Progenitor cell of endocrine pancreas (in vitro differentiated cells): ENCODE measurements around the gene ACVR1C. TPM values are rescaled to one million over a fixed set of nuclear protein-coding genes. Genes with fewer than 3 reads are reported as not detected.
A peak's percentile ranks its signal among the peaks of the same experiment; 100 is the strongest.
"Not testable (repeated sequence)": the region's sequence is repeated elsewhere in the genome, so short reads cannot be mapped to it uniquely, and the experiment has no call there.

Experiments used
- DNase-seq: peaks from one replicate; pipeline ENCODE4 v3.0.0; 2021; ENCODE audit warnings: low spot score; ENCODE audit not compliant: unreplicated experiment
- H3K27ac Mint-ChIP-seq: 2 replicates; pipeline ENCODE4 v1.8.0; 2021; ENCODE audit warnings: mild to moderate bottlenecking, moderate library complexity, mixed read lengths
- H3K27me3 Mint-ChIP-seq: 2 replicates; pipeline ENCODE4 v1.8.0; 2021; ENCODE audit warnings: mixed read lengths
- H3K36me3 Mint-ChIP-seq: 2 replicates; pipeline ENCODE4 v1.8.0; 2022; ENCODE audit warnings: mixed read lengths; ENCODE audit not compliant: insufficient read depth
- H3K4me1 Mint-ChIP-seq: 2 replicates; pipeline ENCODE4 v1.8.0; 2021; ENCODE audit warnings: low read depth, mixed read lengths
- H3K4me3 Mint-ChIP-seq: 2 replicates; pipeline ENCODE4 v1.8.0; 2021; ENCODE audit warnings: low read depth, mild to moderate bottlenecking, moderate library complexity, mixed read lengths
- H3K9me3 Mint-ChIP-seq: 2 replicates; pipeline ENCODE4 v1.8.0; 2021; ENCODE audit warnings: low read depth, mixed read lengths
- total RNA-seq: library from RNA; stranded (reverse); gene quantifications from 2 replicates; pipeline ENCODE4 v1.2.1, GENCODE V29; 2021
- TF ChIP-seq, protein P1 (sequence below): fragments of 200-600 bp; sonication (generic); IDR thresholded peaks from one replicate; pipeline ENCODE4 v1.5.0; 2021; ENCODE audit warnings: antibody characterized with exemption, mild to moderate bottlenecking; ENCODE audit not compliant: unreplicated experiment

The ACVR1C gene
- total RNA-seq, 1 donor from 2014 or later, result 2.4 TPM

GRCh38 chr2:157592374-157592773, 36.3 kb downstream of the ACVR1C start:
- Mint-ChIP-seq H3K4me3 (no peak overlapping the region), H3K9me3 (no peaks in the 10 kb centered on the region), H3K36me3 (no peaks in the 10 kb centered on the region)

GRCh38 chr2:157587576-157587975, 41.1 kb downstream of the ACVR1C start:
- TF ChIP-seq, protein P1, sequence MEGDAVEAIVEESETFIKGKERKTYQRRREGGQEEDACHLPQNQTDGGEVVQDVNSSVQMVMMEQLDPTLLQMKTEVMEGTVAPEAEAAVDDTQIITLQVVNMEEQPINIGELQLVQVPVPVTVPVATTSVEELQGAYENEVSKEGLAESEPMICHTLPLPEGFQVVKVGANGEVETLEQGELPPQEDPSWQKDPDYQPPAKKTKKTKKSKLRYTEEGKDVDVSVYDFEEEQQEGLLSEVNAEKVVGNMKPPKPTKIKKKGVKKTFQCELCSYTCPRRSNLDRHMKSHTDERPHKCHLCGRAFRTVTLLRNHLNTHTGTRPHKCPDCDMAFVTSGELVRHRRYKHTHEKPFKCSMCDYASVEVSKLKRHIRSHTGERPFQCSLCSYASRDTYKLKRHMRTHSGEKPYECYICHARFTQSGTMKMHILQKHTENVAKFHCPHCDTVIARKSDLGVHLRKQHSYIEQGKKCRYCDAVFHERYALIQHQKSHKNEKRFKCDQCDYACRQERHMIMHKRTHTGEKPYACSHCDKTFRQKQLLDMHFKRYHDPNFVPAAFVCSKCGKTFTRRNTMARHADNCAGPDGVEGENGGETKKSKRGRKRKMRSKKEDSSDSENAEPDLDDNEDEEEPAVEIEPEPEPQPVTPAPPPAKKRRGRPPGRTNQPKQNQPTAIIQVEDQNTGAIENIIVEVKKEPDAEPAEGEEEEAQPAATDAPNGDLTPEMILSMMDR, result no peak
- Mint-ChIP-seq H3K4me1 (peaks cover 1% of the 10 kb centered on the region), H3K4me3 (no peak overlapping the region), H3K36me3 (no peaks in the 10 kb centered on the region), H3K27ac (no peak overlapping the region), H3K27me3 (no peaks in the 10 kb centered on the region), H3K9me3 (no peaks in the 10 kb centered on the region)
- no peak for DNase-seq

More at GRCh38 chr2:157592374-157592773, 36.3 kb downstream of the ACVR1C start:
- TF ChIP-seq, protein P1, result no peak
- Mint-ChIP-seq H3K4me1 (peaks cover 1% of the 10 kb centered on the region), H3K27me3 (peaks cover 21% of the 10 kb centered on the region), H3K27ac (no peak overlapping the region)
- DNase-seq, result no peak

DNA sequence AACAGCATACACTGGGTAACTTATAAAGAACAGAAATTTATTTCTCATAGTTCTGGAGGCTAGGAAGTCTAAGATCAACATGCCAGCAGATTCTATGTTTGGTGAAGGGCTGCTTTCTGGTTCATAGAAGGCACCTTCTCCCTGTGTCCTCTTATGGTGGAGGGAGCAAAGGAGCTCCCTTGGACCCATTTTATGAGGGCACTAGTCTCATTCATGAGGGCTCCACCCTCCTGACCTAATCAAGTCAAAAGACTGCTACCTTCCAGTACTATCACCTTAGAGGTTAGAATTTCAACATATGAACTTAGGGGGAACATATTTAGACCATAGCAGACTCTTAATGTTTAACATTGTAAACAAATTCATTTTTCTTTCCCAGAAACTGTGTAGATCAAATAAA, 54.5 kb downstream of the ACVR1C start:
- TF ChIP-seq, protein P1, result no peak
- no peak overlapping the region for H3K27ac Mint-ChIP-seq
- H3K36me3 Mint-ChIP-seq, result no peaks in the 10 kb centered on the region
- H3K27me3 Mint-ChIP-seq, result no peaks in the 10 kb centered on the region
- DNase-seq, result no peak
- H3K4me1 Mint-ChIP-seq, result no peaks in the 10 kb centered on the region
- H3K4me3 Mint-ChIP-seq, result no peak overlapping the region
- no peaks in the 10 kb centered on the region for H3K9me3 Mint-ChIP-seq

GRCh38 chr2:157572725-157573124, 55.9 kb downstream of the ACVR1C start:
- Mint-ChIP-seq H3K9me3 (no peaks in the 10 kb centered on the region), H3K36me3 (no peaks in the 10 kb centered on the region), H3K4me3 (no peak overlapping the region), H3K27me3 (no peaks in the 10 kb centered on the region), H3K27ac (no peak overlapping the region), H3K4me1 (no peaks in the 10 kb centered on the region)
- DNase-seq, result no peak
- TF ChIP-seq, protein P1, result peak; percentile 56

DNA sequence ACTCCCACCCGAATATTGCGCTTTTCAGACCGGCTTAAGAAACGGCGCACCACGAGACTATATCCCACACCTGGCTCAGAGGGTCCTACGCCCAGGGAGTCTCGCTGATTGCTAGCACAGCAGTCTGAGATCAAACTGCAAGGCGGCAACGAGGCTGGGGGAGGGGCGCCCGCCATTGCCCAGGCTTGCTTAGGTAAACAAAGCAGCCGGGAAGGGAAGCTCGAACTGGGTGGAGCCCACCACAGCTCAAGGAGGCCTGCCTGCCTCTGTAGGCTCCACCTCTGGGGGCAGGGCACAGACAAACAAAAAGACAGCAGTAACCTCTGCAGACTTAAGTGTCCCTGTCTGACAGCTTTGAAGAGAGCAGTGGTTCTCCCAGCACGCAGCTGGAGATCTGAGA, 62.0 kb downstream of the ACVR1C start:
- DNase-seq, H3K4me3 Mint-ChIP-seq, H3K27me3 Mint-ChIP-seq, H3K36me3 Mint-ChIP-seq, H3K4me1 Mint-ChIP-seq, H3K27ac Mint-ChIP-seq: not testable (repeated sequence)
- peaks cover 14% of the 10 kb centered on the region for H3K9me3 Mint-ChIP-seq

DNA sequence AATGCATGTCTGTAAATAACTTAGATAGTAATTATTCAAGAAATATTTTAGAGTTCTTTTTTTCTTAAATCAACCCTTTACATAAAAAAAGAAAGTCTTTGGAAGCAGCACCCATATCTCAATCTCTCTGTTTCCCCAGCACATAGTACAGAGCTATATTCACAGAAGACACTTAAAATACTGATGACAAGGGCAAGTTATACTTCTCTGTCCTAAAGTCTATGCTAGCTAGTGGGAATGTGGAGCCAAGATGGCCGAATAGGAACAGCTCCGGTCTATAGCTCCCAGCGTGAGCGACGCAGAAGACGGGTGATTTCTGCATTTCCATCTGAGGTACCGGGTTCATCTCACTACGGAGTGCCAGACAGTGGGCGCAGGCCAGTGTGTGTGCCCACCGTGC, 62.6 kb downstream of the ACVR1C start:
- DNase-seq, H3K4me3 Mint-ChIP-seq, H3K27me3 Mint-ChIP-seq, H3K36me3 Mint-ChIP-seq, H3K27ac Mint-ChIP-seq, H3K4me1 Mint-ChIP-seq: not testable (repeated sequence)
- peaks cover 14% of the 10 kb centered on the region for H3K9me3 Mint-ChIP-seq
